ENCODE measurements around the gene MAFF.

- TF ChIP-seq, protein P1, sequence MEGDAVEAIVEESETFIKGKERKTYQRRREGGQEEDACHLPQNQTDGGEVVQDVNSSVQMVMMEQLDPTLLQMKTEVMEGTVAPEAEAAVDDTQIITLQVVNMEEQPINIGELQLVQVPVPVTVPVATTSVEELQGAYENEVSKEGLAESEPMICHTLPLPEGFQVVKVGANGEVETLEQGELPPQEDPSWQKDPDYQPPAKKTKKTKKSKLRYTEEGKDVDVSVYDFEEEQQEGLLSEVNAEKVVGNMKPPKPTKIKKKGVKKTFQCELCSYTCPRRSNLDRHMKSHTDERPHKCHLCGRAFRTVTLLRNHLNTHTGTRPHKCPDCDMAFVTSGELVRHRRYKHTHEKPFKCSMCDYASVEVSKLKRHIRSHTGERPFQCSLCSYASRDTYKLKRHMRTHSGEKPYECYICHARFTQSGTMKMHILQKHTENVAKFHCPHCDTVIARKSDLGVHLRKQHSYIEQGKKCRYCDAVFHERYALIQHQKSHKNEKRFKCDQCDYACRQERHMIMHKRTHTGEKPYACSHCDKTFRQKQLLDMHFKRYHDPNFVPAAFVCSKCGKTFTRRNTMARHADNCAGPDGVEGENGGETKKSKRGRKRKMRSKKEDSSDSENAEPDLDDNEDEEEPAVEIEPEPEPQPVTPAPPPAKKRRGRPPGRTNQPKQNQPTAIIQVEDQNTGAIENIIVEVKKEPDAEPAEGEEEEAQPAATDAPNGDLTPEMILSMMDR (IDR thresholded peaks at IDR 0.05): no peak
- no peak for TF ChIP-seq POLR2A (IDR thresholded peaks at IDR 0.05)
These were observed 47.8 kb upstream of the MAFF start for GRCh38 chr22:38153821-38154562.

Data from uterus (tissue), 2 donors.